HG03064 (cell line): ENCODE measurements around the gene TCF25.

Source experiments
- ATAC-seq: cut with Tn5 transposase; IDR thresholded peaks from one replicate; pipeline ENCODE4 v1.9.1; 2021; ENCODE audit warnings: low read depth; ENCODE audit not compliant: unreplicated experiment

TCF25 gene

DNA sequence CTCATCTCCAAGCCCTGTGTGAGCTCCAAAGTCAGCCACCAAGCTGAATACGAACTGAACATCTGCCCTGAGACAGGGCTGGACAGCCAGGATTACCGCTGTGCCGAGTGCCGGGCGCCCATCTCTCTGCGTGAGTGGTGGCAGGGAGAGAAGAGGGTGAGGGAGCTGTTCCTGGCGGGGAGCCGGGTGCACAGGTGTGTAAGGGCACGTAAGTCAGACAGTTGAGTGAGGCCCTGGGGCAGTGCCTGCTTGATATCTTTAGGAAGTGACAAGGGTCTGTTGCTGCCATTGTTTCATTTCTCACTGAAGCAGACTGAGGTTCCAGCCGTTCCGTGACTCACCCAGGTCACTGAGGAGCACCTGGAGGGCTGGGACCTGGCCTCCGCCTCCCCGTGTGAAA lies 87.6 kb downstream of the TCF25 start:
- ATAC-seq: no peak
